Upper lobe of left lung (tissue), 6 donors: ENCODE measurements around the gene CORO6. TPM values are rescaled to one million over a fixed set of nuclear protein-coding genes. Genes with fewer than 3 reads are reported as not detected.

Experiments used
- ATAC-seq, 2 donors: fragments of 200-7000 bp; cut with Tn5 transposase; one replicate each; pipeline ENCODE4 v1.9.1; 2022; ENCODE audit warnings: mild to moderate bottlenecking in 2 of 2, moderate library complexity in 2 of 2; ENCODE audit not compliant: low FRiP score in 2 of 2
- DNase-seq, 2 donors: peaks; one replicate each; pipeline ENCODE4 v3.0.0-alpha.2; 2019 to 2020
- H3K27ac ChIP-seq, 4 donors: fragments of 200-600 bp; sonication (generic); one replicate each; pipeline ENCODE4 v1.5.1; 2016 to 2019
- H3K27me3 ChIP-seq, 4 donors: fragments of 200-600 bp; sonication (generic); one replicate each; pipeline ENCODE4 v1.5.1; 2017 to 2019
- H3K36me3 ChIP-seq, 4 donors: fragments of 200-600 bp; sonication (generic); one replicate each; pipeline ENCODE4 v1.5.1; 2016 to 2019
- H3K4me1 ChIP-seq, 4 donors: fragments of 200-600 bp; sonication (generic); one replicate each; pipeline ENCODE4 v1.5.1; 2018 to 2019
- H3K4me3 ChIP-seq, 4 donors: fragments of 200-600 bp; sonication (generic); one replicate each; pipeline ENCODE4 v1.5.1; 2017 to 2019; ENCODE audit warnings: mild to moderate bottlenecking in 2 of 4, moderate library complexity in 1 of 4
- H3K9me3 ChIP-seq, 4 donors: fragments of 200-600 bp; sonication (generic); one replicate each; pipeline ENCODE4 v1.5.1; 2018 to 2019
- EP300 ChIP-seq, 4 donors: sonication (generic); formaldehyde crosslinking; IDR thresholded peaks; one replicate each; pipeline ENCODE4 v1.5.1; 2017; ENCODE audit warnings: antibody characterized with exemption in 4 of 4, control low read depth in 2 of 4
- POLR2A ChIP-seq, 4 donors: fragments of 450-650 bp; IDR thresholded peaks; one replicate each; pipeline ENCODE4 v1.5.1; 2016 to 2017; ENCODE audit warnings: antibody characterized with exemption in 4 of 4, mild to moderate bottlenecking in 2 of 4
- POLR2AphosphoS5 ChIP-seq, 2 donors: sonication (generic); formaldehyde crosslinking; IDR thresholded peaks; one replicate each; pipeline ENCODE4 v1.5.1; 2017; ENCODE audit warnings: antibody characterized with exemption in 2 of 2
- WGBS, 2 donors: methylation state at CpG; one replicate each; pipeline ENCODE4 v1.1.5; 2017 to 2018; 5-methylcytosine and 5-hydroxymethylcytosine counted together
- small RNA-seq, 4 donors: library from RNA; depleted of rRNA; stranded (forward); fragments of <200 nt; gene quantifications; one replicate each; pipeline ENCODE3, GENCODE V24; 2016
- total RNA-seq, 6 donors: library from RNA; depleted of rRNA in 4 of 6; stranded (reverse); fragments of >200 nt in 4 of 6; gene quantifications; one replicate each; pipeline versions ENCODE4 v1.1.0 to v1.2.1, GENCODE V29; 2016 to 2021
- TF ChIP-seq, protein P1 (sequence below), 6 experiments: fragments of 450-650 bp in 4 of 6; fragments of 200-600 bp in 2 of 6; sonication (generic) in 2 of 6; IDR thresholded peaks; one replicate each; pipeline ENCODE4 v1.5.1; 2016 to 2019; ENCODE audit warnings: antibody characterized with exemption in 6 of 6
- donor health status: DM: no; HTN: no; CAD: no; lungs with moderate emphysema.
- donor health status: DM: no; HTN: yes; CAD: no; lungs with severe emphysema.

CORO6 gene
- total RNA-seq, 6 donors from 2014 or later: 7.3 to 137 (median 12.2) TPM

DNA sequence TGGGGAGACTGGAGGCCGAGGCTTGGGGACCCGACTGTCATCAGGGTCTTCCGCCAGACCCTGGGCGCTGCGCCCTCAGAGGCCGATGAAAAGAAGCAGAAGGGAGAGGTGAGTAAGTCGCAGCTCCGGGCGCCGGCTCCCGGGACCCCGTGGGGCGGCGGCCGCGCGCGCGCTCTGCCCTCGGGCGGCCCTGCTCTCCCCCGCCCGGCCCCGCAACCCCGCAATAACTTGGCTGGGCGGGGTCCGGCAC is 55.5 kb downstream of the CORO6 start:
- H3K4me1 ChIP-seq: peaks cover 28 to 59% (median 36%) of the 10 kb centered on the region in 4 donors
- DNase-seq: no peak
- peak overlapping the region; percentile 84 to 93 (median 90) for H3K27ac ChIP-seq
- H3K9me3 ChIP-seq: no peaks in the 10 kb centered on the region
- peak overlapping the region; percentile 62 to 77 (median 68) for H3K4me3 ChIP-seq
- ATAC-seq: peak; percentile 5 to 34
- peaks cover 0 to 6% (median 4%) of the 10 kb centered on the region in 4 donors for H3K36me3 ChIP-seq
- H3K27me3 ChIP-seq: no peaks in the 10 kb centered on the region
- TF ChIP-seq POLR2A (IDR thresholded peaks at IDR 0.05) (peak in 1 of 4 donors; percentile 44), POLR2AphosphoS5 (IDR thresholded peaks at IDR 0.05) (no peak)
- 0 to 2% methylated on average over 4 to 27 of the region's 27 CpGs for WGBS, 2 donors

DNA sequence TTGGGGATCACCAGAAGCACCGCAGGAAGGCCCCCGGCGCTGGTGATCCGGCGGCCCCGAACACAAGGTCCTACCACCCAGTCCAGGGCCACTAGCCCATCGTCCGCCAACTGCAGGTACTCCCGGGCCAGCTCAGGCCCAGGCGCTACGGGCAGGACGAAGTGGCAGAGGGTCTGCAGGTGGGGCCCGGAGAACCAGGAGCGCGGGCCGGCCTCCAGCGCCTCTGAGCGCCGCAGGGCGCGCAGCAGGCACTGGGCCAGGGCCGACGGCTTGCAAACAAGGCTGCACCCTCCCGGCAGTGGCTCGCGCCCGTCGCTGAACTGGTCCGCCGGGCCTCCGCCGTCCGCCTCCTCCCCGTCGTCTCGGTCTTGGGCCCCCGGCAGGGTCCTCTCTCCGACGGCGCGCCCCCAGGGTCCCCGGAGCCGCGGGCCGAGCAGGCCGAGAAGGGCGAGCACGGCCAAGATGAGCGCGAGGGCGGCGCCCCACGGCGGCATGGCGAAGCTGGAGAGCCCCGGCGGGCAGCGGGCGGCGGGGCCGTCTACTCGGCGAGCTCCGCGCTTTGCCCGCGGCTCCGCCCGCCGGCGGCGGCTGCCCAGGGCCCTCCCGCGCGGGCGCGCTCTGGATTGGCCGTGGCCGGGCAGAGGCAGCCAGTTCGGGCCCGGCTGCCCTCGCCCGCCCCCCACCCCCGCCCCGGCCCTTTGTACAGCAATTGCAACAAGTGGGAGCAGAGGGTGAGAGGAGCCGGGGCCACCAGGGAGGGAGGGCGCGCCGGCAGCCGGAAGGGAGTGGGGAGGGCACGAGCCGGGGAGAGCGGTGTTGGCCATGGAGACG is 56.0 kb downstream of the CORO6 start, which contains the start of gene ABHD15:
TSS of gene ABHD15 (minus strand) at position 565 of the 831 bp plus-strand sequence. CDS start at position 494, 71 bp downstream.
- peaks cover 0 to 7% (median 3%) of the 10 kb centered on the region in 4 donors for H3K36me3 ChIP-seq
- H3K4me1 ChIP-seq: peaks cover 33 to 59% (median 40%) of the 10 kb centered on the region in 4 donors
- WGBS, 2 donors: 0 to 8% methylated on average over 6 to 36 of the region's 94 CpGs
- no peaks in the 10 kb centered on the region for H3K27me3 ChIP-seq
- peak within 1 kb of the TSS; percentile 62 to 77 (median 72) for H3K4me3 ChIP-seq
- peak within 1 kb of the TSS; percentile 84 to 93 (median 90) for H3K27ac ChIP-seq
- H3K9me3 ChIP-seq: no peaks in the 10 kb centered on the region
- ATAC-seq (peak; percentile 35 to 80), DNase-seq (peak; percentile 83 to 96)
- TF ChIP-seq, protein P1, sequence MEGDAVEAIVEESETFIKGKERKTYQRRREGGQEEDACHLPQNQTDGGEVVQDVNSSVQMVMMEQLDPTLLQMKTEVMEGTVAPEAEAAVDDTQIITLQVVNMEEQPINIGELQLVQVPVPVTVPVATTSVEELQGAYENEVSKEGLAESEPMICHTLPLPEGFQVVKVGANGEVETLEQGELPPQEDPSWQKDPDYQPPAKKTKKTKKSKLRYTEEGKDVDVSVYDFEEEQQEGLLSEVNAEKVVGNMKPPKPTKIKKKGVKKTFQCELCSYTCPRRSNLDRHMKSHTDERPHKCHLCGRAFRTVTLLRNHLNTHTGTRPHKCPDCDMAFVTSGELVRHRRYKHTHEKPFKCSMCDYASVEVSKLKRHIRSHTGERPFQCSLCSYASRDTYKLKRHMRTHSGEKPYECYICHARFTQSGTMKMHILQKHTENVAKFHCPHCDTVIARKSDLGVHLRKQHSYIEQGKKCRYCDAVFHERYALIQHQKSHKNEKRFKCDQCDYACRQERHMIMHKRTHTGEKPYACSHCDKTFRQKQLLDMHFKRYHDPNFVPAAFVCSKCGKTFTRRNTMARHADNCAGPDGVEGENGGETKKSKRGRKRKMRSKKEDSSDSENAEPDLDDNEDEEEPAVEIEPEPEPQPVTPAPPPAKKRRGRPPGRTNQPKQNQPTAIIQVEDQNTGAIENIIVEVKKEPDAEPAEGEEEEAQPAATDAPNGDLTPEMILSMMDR (IDR thresholded peaks at IDR 0.05): peak in 2 of 6 experiments; percentile 30 to 50
- TF ChIP-seq POLR2AphosphoS5 (IDR thresholded peaks at IDR 0.05): peak; percentile 52 to 79
- no peak for TF ChIP-seq EP300 (IDR thresholded peaks at IDR 0.05)
- TF ChIP-seq POLR2A (IDR thresholded peaks at IDR 0.05): peak in 2 of 4 donors; percentile 60 to 75

DNA sequence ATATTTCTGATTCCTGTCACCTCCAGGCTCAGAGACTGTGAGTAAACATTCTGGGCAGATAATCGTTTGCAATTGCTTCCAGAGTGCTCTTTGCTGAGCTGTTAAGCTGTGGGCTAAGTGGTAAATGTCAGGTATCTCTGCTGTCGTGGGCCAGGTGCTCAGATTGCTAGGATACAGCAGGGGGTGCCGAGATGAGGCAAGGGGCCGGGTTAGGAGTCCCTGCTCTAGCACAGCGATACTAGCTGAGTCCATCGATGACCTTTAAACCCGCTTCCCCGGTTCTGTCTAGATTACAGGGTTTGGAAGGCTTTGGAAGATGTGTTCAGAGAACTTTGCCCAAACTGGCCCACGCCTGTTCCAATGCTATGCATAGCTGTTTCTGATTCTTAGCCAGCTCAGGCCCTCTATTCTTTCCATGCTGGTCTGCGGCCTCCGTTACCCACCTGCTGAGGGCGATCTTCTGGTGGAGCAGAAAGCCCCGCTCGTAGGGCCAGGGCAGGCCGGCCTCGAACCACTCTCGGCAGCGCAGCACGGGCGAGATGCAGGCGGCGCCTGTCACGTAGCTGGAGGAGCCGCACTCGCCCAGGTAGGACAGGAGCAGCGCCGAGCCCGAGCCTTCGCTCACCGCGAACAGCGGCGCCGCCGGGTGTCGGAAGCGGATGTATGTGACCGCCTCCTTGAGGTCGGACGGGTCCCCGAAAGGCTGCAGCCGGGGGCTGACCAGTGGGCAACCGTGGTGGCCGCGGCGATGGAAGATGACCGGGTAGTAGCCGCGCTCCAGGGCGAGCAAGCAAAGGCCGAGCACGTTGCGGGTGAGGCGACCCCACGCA is 56.9 kb downstream of the CORO6 start:
- Histone ChIP-seq H3K27ac (peak overlapping the region; percentile 84 to 93 (median 90)), H3K36me3 (peaks cover 0 to 7% (median 3%) of the 10 kb centered on the region in 4 donors), H3K4me1 (peaks cover 36 to 65% (median 46%) of the 10 kb centered on the region in 4 donors), H3K4me3 (peak overlapping the region; percentile 62 to 77 (median 72)), H3K27me3 (no peaks in the 10 kb centered on the region), H3K9me3 (no peaks in the 10 kb centered on the region)
- WGBS, 2 donors: 16 to 33% methylated on average over 17 to 41 of the region's 55 CpGs
- peak in 1 of 2 donors; percentile 6 for ATAC-seq
- peak; percentile 56 to 92 for DNase-seq
- TF ChIP-seq POLR2AphosphoS5 (IDR thresholded peaks at IDR 0.05) (no peak), POLR2A (IDR thresholded peaks at IDR 0.05) (no peak), EP300 (IDR thresholded peaks at IDR 0.05) (no peak)
- TF ChIP-seq, protein P1 (IDR thresholded peaks at IDR 0.05): no peak

Small RNA genes lying within 50 kb of the gene (small RNA-seq; reads per million reads assigned to genes)
- gene RNU6-920P: 0 reads per million in 4 donors

Other genes with a start within 250 kb of the CORO6 start
- 100 to 1,000 TPM in 1 of 6 donors, 10 to 100 TPM in 5; 43.0 to 100 (median 59.3) TPM for gene TAOK1, start 232.5 kb downstream of the CORO6 start, total RNA-seq
- 10 to 100 TPM; 12.8 to 17.8 (median 14.9) TPM for gene ABHD15, start 55.9 kb downstream of the CORO6 start, total RNA-seq
- 100 to 1,000 TPM in 2 of 6 donors, 10 to 100 TPM in 4; 57.3 to 178 (median 75.4) TPM for gene TP53I13, start 54.2 kb downstream of the CORO6 start, total RNA-seq
- gene GIT1, start 33.3 kb downstream of the CORO6 start, total RNA-seq: 10 to 100 TPM; 34.6 to 88.4 (median 45.5) TPM
- gene ANKRD13B, start 29.8 kb downstream of the CORO6 start, total RNA-seq: 10 to 100 TPM in 1 of 6 donors, 1 to 10 TPM in 5; 1.5 to 24.1 (median 3.9) TPM